Choroid plexus epithelial cell (primary cell): ENCODE data around the gene ARHGAP8.

Experiments used
- DNase-seq: peaks from one replicate; pipeline ENCODE4 v3.0.0-alpha.2; 2010; ENCODE audit warnings: low read depth
- H3K4me3 ChIP-seq: 2 replicates; pipeline ENCODE4 v1.5.1; 2011; ENCODE audit warnings: low read depth, mild to moderate bottlenecking, control low read depth, low read length, moderate library complexity
- TF ChIP-seq, protein P1 (sequence below): conservative IDR thresholded peaks from 2 replicates; pipeline ENCODE4 v1.5.1; 2011; ENCODE audit warnings: low read depth, mild to moderate bottlenecking, control low read depth, inconsistent platforms, low read length, moderate library complexity

The ARHGAP8 gene

GRCh38 chr22:44758344-44758973 lies 6.1 kb downstream of the ARHGAP8 start:
- peak; percentile 70 for DNase-seq
- no peak overlapping the region for H3K4me3 ChIP-seq
- TF ChIP-seq, protein P1, sequence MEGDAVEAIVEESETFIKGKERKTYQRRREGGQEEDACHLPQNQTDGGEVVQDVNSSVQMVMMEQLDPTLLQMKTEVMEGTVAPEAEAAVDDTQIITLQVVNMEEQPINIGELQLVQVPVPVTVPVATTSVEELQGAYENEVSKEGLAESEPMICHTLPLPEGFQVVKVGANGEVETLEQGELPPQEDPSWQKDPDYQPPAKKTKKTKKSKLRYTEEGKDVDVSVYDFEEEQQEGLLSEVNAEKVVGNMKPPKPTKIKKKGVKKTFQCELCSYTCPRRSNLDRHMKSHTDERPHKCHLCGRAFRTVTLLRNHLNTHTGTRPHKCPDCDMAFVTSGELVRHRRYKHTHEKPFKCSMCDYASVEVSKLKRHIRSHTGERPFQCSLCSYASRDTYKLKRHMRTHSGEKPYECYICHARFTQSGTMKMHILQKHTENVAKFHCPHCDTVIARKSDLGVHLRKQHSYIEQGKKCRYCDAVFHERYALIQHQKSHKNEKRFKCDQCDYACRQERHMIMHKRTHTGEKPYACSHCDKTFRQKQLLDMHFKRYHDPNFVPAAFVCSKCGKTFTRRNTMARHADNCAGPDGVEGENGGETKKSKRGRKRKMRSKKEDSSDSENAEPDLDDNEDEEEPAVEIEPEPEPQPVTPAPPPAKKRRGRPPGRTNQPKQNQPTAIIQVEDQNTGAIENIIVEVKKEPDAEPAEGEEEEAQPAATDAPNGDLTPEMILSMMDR, result no peak

DNA sequence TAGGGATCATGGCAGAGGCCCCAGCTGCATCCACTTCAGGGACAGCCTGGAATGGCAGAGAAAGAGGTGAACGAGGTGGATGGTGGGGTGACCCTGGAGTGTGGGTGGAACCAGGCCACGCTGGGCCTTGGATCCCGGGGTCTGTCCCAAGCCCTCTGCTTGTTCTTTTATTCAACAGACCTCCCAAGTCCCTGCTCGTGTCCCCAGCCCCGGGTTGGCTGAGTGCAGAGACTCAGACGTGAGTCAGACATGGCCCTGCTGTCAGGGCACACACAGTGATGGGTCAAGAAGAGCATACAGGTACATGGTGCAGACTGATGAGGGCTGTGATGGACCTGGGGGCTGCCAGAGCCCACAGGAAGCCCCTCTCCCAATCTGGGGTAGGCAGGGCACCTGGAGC lies 6.6 kb downstream of the ARHGAP8 start:
- no peak overlapping the region for H3K4me3 ChIP-seq
- TF ChIP-seq, protein P1, result no peak
- DNase-seq, result no peak

- no peak for DNase-seq
- H3K4me3 ChIP-seq, result no peak overlapping the region
- TF ChIP-seq, protein P1, result no peak
Measured at GRCh38 chr22:44759430-44760310, 7.3 kb downstream of the ARHGAP8 start.

DNA sequence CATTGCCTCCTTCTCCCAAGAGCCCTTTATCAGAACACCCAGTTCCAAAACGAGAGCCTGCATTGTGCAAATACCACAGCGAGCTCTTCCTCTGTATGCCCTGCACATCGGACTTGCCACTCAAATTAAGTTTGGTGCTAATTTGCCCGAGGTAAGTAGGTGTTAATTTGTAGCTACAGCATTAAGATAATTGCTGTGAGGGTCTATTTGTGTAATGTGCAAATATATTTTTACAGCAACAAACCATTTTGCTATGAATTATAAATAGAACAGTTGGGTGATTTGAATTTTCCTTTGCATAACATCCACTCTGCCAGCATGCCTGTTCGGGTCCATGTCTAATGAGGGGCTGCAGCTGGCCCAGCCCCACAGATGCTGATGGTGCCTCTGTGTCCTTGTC lies 8.1 kb downstream of the ARHGAP8 start:
- no peak for DNase-seq
- TF ChIP-seq, protein P1, result no peak
- no peak overlapping the region for H3K4me3 ChIP-seq

DNA sequence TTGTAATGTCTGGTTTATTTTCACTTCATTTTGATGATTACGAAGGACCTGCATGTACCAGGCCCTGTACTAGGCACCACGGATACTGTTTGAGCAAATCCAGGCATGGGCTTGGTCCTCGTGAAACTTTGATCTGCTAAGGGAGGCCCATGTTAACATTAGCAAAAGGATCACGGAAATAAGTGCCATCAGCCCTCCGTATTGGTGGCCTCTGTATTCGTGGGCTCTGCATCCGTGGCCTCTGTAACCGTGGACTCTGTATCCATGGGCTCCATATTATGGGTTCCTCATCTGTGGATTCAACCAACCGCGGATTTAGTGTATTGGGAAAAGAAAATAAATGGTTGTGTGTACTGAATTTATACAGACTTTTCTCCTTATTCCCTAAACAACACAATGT lies 8.7 kb downstream of the ARHGAP8 start:
- TF ChIP-seq, protein P1, result no peak
- no peak for DNase-seq
- no peak overlapping the region for H3K4me3 ChIP-seq

DNA sequence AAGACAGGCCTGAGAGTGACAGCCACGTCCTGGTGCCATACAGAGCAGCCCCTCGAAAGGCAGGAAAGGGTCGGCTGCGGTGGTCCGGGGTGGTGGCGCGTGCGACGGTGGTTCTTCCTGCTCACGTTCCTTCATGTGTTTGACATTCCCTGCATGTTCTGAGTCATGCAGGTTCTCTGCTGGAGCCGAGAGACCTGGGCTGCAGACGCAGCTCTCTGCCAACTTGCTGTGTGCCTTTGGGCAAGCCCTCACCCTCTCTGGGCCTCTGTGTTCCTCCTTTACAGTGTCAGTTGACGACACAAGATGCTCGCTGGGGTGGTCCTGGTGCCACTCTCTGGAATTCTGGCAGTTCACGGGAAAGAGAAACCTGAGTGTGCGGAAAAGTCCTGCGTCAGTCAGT lies 12.0 kb downstream of the ARHGAP8 start:
- H3K4me3 ChIP-seq, result no peak overlapping the region
- DNase-seq, result no peak
- TF ChIP-seq, protein P1, result no peak
